Measurements from ENCODE around the gene GREB1L.

GREB1L gene

GRCh38 chr18:21489119-21489750 is 247.2 kb downstream of the GREB1L start:
- DNase-seq (ENCODE audit: low read depth), result no peak

- no peak for DNase-seq (ENCODE audit: low read depth)
Measured at GRCh38 chr18:21489919-21490495, 248.0 kb downstream of the GREB1L start.

- DNase-seq (ENCODE audit: low read depth), result no peak
Measured at GRCh38 chr18:21490748-21491147, 248.7 kb downstream of the GREB1L start.

GRCh38 chr18:21496277-21496835 is 254.3 kb downstream of the GREB1L start:
- DNase-seq (ENCODE audit: low read depth), result no peak

- DNase-seq (ENCODE audit: low read depth), result no peak
Measured at GRCh38 chr18:21499997-21500396, 258.0 kb downstream of the GREB1L start.

GRCh38 chr18:21502661-21503060 is 260.6 kb downstream of the GREB1L start:
- DNase-seq (ENCODE audit: low read depth), result no peak

GRCh38 chr18:21507913-21508701 is 266.1 kb downstream of the GREB1L start:
- no peak for DNase-seq (ENCODE audit: low read depth)

GRCh38 chr18:21509062-21509461 is 267.0 kb downstream of the GREB1L start:
- no peak for DNase-seq (ENCODE audit: low read depth)

- DNase-seq (ENCODE audit: low read depth), result no peak
Measured at GRCh38 chr18:21513292-21513691, 271.3 kb downstream of the GREB1L start.

GRCh38 chr18:21513741-21514140 is 271.7 kb downstream of the GREB1L start:
- no peak for DNase-seq (ENCODE audit: low read depth)

- DNase-seq (ENCODE audit: low read depth), result no peak
Measured at GRCh38 chr18:21522530-21522929, 280.5 kb downstream of the GREB1L start.

- DNase-seq (ENCODE audit: low read depth), result no peak
Measured at GRCh38 chr18:21525916-21526315, 283.9 kb downstream of the GREB1L start.

- DNase-seq (ENCODE audit: low read depth), result no peak
Measured at GRCh38 chr18:21526463-21526862, 284.4 kb downstream of the GREB1L start.

- no peak for DNase-seq (ENCODE audit: low read depth)
Measured at GRCh38 chr18:21534327-21534726, 292.3 kb downstream of the GREB1L start.

- no peak for DNase-seq (ENCODE audit: low read depth)
Measured at GRCh38 chr18:21538230-21538629, 296.2 kb downstream of the GREB1L start.

- DNase-seq (ENCODE audit: low read depth), result no peak
Measured at GRCh38 chr18:21546423-21546822, 304.4 kb downstream of the GREB1L start.

- no peak for DNase-seq (ENCODE audit: low read depth)
Measured at GRCh38 chr18:21548647-21549046, 306.6 kb downstream of the GREB1L start.

- DNase-seq (ENCODE audit: low read depth), result no peak
Measured at GRCh38 chr18:21550510-21550970, 308.5 kb downstream of the GREB1L start.

- DNase-seq (ENCODE audit: low read depth), result no peak
Measured at GRCh38 chr18:21557607-21558253, 315.7 kb downstream of the GREB1L start.

GRCh38 chr18:21559195-21559594 is 317.2 kb downstream of the GREB1L start:
- no peak for DNase-seq (ENCODE audit: low read depth)

- no peak for DNase-seq (ENCODE audit: low read depth)
Measured at GRCh38 chr18:21571772-21572171, 329.7 kb downstream of the GREB1L start.
